HG03575 (cell line): Measurements from ENCODE around the gene TULP4.
"Not testable (repeated sequence)": the region's sequence is repeated elsewhere in the genome, so short reads cannot be mapped to it uniquely, and the experiment has no call there.

Experiments
- ATAC-seq: cut with Tn5 transposase; IDR thresholded peaks from one replicate; pipeline ENCODE4 v1.9.1; 2021; ENCODE audit not compliant: unreplicated experiment, insufficient number of reproducible peaks, low FRiP score; ENCODE audit errors: extremely low read depth

Gene TULP4

DNA sequence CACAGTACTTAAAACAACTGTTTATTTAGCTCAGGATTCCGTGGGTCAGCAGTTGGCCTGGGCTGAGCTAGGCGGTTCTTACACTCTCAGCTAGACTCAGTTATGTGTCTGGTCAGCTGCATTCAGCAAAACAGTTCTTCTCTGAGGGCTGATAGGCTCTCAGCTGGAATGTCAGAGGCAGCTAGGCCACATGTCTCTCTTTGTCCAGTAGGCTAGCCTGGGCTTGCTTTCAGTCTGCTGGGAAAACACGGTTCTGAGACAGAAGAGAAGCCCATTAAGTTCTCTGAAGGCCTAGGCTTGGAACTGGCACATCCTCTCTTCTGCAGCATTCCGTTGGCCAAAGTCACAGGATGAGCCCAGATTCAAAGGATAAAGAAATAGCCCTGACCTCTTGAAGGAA, 65.6 kb downstream of the TULP4 start:
- no peak for ATAC-seq

DNA sequence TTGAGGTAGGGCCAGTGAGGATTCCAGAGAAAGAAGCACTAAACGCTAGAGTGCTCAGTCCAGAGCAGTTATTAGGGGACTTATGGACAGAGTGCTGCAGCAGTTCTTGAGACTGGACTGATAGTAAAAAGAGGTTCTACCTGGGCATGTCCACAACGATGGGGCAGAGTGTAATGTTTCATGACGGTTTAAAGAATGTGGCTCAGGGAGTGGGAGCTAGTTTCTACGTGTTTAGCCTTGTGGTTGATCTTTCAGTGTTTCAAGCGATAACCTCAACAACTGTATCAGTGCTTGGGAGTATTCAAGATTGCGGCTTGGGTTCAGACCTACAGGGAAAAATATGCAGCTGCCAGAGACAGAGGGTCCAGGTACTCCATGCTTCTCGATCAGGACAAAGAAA, 67.1 kb downstream of the TULP4 start:
- ATAC-seq: no peak

DNA sequence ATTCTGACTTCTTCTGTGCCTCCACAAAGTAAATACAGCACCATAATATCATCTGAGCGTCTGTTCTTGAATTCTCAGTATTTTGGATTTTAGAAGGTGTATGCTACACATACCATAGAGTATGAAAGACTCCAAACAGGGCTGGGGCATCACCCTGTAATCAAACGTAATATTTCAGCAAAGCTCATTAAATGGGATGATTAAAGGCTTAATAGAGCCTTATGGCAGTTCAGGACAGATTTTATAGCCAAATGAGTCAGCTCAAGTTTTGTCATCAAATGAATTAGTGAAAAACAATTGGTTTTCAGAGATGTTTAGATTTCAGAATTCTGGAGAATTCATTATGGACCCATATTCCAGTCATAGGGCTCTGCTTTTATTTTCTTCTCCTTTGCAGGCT, 68.9 kb downstream of the TULP4 start:
- no peak for ATAC-seq

DNA sequence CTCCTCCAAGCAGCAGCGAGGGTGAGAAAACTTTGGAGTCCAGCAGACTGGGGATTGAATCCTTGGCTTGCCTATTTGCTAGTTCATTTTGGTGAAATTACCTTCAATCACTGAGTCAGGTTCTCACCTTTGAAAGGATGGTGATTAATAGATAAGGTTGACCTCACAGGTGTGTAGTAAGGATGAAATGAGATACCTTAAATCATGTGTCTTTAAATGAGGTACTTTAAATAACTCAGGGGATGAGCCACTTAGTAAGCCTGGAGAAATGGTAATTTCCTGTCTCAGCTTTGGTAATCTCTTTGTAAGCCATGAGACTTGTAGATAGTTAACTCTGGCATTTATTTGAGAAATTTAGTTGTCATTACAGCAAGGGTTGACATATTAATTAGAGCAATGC, 70.2 kb downstream of the TULP4 start:
- ATAC-seq: no peak

GRCh38 chr6:158383057-158383456, 70.8 kb downstream of the TULP4 start:
- no peak for ATAC-seq

DNA sequence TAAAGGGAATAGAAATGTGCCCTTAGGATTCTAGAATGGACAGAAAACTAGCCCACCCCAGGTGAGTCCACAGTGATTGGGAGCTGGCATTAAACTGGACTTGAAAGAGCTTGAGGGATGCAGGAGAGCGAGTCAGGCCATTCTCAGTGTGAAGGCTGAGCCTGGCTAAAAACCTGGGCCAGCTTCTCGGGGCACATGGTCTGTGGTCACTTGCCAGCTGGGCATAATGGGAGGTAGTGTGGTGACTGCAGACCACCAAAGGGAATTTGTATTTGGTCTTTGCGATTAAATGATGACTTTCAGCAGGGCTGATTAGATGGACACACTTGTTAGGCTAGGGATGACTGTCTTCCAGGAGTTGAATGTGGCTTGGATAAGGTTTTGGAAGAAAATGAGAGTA, 71.3 kb downstream of the TULP4 start:
- no peak for ATAC-seq

GRCh38 chr6:158384671-158385110, 72.4 kb downstream of the TULP4 start:
- ATAC-seq: no peak

DNA sequence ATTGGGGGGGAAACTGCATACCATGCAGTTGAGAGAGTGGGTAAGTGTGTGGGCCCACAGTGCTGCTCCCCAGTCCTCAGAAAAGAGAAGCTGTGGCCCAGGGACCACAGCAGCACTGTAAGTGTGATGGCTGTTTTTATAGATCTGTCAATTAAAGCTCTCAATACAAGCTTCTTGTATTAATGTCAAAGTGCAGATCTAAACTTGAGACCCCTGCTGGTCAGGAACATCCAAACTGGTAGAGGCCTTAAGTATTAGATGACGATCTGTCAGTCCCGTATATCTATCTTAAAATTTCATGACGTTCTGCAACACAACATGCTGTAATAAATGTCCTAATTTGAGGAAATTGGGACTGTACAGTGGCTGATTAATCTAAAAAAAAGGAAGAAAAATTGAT, 74.8 kb downstream of the TULP4 start:
- ATAC-seq: no peak

DNA sequence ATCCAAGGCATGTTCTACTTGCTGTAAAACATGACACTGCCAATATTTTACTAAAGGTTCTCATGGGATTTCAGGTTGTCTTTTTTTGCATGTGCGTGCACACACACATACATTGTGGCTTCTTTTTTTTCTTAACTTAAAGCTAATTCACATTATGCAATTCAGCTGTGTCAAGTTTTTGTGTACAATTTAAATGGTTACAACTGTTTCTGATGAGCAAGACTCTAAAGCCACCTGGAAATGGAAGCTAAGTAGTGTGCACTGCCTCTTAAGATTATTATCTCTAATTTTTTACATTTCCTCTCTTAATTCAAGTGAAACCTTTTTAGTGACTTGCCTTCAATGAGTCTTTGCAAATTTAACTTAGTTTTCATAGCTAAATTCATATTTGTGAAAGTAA, 75.3 kb downstream of the TULP4 start:
- no peak for ATAC-seq

DNA sequence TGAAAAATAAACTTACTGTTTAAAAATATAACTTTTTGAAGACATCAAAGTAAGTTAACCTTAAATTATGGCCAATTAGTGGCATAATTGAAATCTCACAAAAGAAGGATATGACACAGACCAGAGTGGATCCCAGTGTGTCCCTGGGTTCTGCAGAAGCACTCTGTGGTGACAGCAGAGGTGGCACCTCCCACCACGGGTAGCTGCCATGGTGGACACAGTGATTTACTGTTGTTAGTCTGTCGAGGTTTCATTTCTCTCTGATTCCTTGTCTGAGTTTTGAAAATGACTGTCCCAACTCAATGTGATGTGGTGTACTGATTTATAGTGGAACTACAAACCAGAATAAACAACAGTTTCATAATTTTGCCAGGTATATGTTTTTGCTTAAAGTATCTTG, 76.5 kb downstream of the TULP4 start:
- ATAC-seq: no peak

DNA sequence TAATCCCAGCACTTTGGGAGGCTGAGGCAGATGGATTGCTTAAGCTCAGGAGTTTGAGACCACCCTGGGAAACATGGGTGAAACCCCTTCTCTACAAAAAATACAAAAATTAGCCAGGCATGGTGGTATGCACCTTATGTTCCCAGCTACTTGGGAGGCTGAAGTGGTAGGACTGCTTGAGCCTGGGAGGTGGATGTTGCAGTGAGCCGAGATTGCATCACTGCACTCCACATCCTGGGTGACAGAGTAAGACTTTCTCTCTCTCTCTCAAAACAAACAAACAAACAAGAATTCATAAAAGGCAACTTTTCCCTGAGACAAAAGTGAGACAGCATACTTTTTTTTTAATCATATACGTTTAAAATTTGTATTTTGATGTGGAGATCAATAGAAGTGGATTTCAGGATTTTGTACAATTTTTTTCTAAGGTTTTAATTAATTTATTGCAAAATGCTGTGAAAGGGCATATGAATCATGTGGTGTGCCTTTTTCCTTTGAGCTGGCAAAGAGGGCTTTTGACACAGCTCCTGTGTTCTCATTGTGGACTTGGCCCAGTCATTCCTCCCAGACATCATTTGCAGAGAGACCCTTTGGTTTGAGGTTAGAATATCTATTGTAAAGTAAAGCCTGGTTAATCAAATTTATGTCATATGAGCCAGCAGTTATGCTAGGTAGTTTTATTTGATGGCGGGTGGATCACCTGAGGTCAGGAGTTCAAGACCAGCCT, 77.1 kb downstream of the TULP4 start:
- no peak for ATAC-seq

GRCh38 chr6:158391276-158391675, 79.0 kb downstream of the TULP4 start:
- no peak for ATAC-seq

GRCh38 chr6:158391977-158392376, 79.7 kb downstream of the TULP4 start:
- ATAC-seq: not testable (repeated sequence)

GRCh38 chr6:158396136-158396535, 83.9 kb downstream of the TULP4 start:
- ATAC-seq: no peak

- no peak for ATAC-seq
Measured at GRCh38 chr6:158397578-158397977, 85.3 kb downstream of the TULP4 start.

DNA sequence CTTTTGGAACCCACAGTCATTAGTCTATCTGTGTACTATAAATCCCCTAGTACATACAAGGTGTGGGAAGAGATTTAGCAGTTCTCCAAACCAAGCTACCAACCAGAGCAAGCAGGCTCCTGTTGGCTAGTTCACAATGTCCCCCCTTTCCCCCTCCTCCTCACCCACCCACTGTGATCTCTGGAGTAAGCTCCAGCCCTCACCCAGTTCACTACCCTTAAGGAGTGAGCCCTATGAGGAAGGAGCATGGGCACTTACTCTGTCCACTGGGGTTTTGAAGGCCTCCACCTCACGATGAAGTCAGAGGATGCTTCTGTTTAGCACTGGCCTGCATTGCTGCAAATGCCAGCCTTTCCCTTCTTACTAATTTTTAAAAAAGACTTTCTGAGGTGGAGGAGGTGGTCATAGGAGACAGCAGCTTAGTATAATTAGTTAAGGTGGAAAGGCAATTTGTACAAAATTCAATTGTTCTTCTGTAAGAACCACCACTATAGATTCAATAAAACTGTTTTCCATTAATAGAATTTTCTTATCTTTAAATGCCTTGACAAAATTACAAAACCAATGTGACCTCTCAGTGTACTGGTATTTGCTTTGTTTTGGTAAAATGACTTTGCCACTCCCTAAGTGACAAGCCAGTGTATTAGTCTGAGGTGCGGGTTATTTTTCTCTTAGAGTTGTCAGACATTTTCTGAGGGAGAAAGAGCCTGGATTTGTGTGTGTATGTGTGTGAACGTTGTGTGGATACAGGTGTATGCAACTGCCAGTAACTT, 86.2 kb downstream of the TULP4 start:
- ATAC-seq: no peak

- no peak for ATAC-seq
Measured at GRCh38 chr6:158399040-158399700, 86.9 kb downstream of the TULP4 start.

GRCh38 chr6:158402184-158402583, 89.9 kb downstream of the TULP4 start:
- ATAC-seq: no peak

- ATAC-seq: not testable (repeated sequence)
Measured at GRCh38 chr6:158405321-158405831, 93.1 kb downstream of the TULP4 start.

GRCh38 chr6:158405933-158406332, 93.7 kb downstream of the TULP4 start:
- ATAC-seq: no peak
